Parathyroid adenoma (tissue), 2 donors: Measurements from ENCODE around the gene HRAS.
A peak's percentile ranks its signal among the peaks of the same experiment; 100 is the strongest.

ENCODE experiments used
- H2AFZ ChIP-seq: fragments of 300-600 bp; sonication (generic); one replicate; pipeline ENCODE4 v1.7.0; 2017; ENCODE audit warnings: antibody characterized with exemption, mild to moderate bottlenecking
- H3K27ac ChIP-seq: fragments of 300-600 bp; sonication (generic); one replicate; pipeline ENCODE4 v1.7.0; 2017
- H3K27me3 ChIP-seq: fragments of 300-600 bp; sonication (generic); one replicate; pipeline ENCODE4 v1.7.0; 2017; ENCODE audit warnings: low read length; ENCODE audit not compliant: control insufficient read depth, insufficient read depth
- H3K36me3 ChIP-seq: fragments of 300-600 bp; sonication (generic); one replicate; pipeline ENCODE4 v1.7.0; 2017; ENCODE audit warnings: low read length; ENCODE audit not compliant: control insufficient read depth, insufficient read depth
- H3K4me1 ChIP-seq: fragments of 300-600 bp; sonication (generic); one replicate; pipeline ENCODE4 v1.7.0; 2017; ENCODE audit warnings: control low read depth
- H3K4me2 ChIP-seq: fragments of 300-600 bp; sonication (generic); one replicate; pipeline ENCODE4 v1.7.0; 2017; ENCODE audit warnings: low read length
- H3K4me3 ChIP-seq: fragments of 300-600 bp; sonication (generic); one replicate; pipeline ENCODE4 v1.7.0; 2017; ENCODE audit warnings: low read depth, low read length
- H3K79me2 ChIP-seq: fragments of 300-600 bp; sonication (generic); one replicate; pipeline ENCODE4 v1.7.0; 2017; ENCODE audit warnings: control low read depth
- H3K9ac ChIP-seq: fragments of 300-600 bp; sonication (generic); one replicate; pipeline ENCODE4 v1.7.0; 2017; ENCODE audit warnings: mild to moderate bottlenecking
- H3K9me3 ChIP-seq: fragments of 300-600 bp; sonication (generic); one replicate; pipeline ENCODE4 v1.7.0; 2017; ENCODE audit warnings: low read length; ENCODE audit not compliant: control insufficient read depth
- TF ChIP-seq, protein P1 (sequence below): fragments of 300-600 bp; sonication (generic); IDR thresholded peaks from one replicate; pipeline ENCODE4 v1.7.0; 2017; ENCODE audit warnings: antibody characterized with exemption, mild to moderate bottlenecking
- donor health status: primary hyperparathyroidism.

HRAS gene

DNA sequence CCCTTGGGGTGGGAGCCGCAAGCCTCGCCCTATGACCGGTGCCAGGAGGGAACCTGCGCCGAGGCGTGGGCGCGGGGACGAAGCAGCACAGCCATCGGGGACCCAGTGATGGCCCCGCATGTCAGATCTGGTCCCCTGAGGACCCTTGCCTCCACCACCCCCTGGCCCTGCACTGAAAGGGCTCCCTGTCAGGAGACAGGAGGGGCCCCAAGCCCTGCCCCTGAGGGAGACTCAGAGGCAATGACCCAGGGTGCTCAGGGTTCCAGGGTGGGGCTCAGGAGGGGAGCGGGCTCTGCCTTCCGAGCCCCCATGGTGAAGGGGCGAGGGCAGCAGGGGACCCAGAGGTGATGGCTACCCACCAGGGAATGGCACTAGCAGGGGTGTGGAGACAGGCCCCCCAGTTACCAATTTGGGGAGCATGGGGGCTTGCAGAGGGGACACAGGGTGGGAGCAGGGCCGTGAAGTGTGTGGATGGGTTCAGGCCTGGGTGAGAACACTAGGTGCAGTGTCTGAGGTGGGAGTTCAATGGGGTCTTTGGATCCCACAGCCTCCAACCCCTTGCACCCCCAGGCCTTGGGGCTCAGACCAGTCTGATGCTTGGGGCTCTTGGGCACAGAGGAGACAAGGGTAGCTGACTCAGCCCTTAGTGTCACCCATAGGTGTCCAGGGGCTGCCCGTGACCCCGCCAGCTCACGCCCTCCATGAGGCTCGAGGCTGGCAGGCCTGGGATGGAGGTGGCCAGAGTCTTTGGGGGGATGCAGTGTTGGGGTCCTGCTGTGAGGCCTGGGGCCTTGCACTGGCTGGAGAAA is 2.5 kb upstream of the HRAS start:
- no peaks in the 10 kb centered on the region for H3K79me2 ChIP-seq
- H3K4me3 ChIP-seq = peak overlapping the region; percentile 53
- H3K27me3 ChIP-seq = no peaks in the 10 kb centered on the region
- H2AFZ ChIP-seq = peak overlapping the region; percentile 83
- peak overlapping the region; percentile 76 for H3K4me2 ChIP-seq
- H3K9me3 ChIP-seq = no peaks in the 10 kb centered on the region
- H3K36me3 ChIP-seq = no peaks in the 10 kb centered on the region
- TF ChIP-seq, protein P1, sequence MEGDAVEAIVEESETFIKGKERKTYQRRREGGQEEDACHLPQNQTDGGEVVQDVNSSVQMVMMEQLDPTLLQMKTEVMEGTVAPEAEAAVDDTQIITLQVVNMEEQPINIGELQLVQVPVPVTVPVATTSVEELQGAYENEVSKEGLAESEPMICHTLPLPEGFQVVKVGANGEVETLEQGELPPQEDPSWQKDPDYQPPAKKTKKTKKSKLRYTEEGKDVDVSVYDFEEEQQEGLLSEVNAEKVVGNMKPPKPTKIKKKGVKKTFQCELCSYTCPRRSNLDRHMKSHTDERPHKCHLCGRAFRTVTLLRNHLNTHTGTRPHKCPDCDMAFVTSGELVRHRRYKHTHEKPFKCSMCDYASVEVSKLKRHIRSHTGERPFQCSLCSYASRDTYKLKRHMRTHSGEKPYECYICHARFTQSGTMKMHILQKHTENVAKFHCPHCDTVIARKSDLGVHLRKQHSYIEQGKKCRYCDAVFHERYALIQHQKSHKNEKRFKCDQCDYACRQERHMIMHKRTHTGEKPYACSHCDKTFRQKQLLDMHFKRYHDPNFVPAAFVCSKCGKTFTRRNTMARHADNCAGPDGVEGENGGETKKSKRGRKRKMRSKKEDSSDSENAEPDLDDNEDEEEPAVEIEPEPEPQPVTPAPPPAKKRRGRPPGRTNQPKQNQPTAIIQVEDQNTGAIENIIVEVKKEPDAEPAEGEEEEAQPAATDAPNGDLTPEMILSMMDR = no peak
- H3K9ac ChIP-seq = no peak overlapping the region
- H3K4me1 ChIP-seq = no peaks in the 10 kb centered on the region
- H3K27ac ChIP-seq = peak overlapping the region; percentile 62

DNA sequence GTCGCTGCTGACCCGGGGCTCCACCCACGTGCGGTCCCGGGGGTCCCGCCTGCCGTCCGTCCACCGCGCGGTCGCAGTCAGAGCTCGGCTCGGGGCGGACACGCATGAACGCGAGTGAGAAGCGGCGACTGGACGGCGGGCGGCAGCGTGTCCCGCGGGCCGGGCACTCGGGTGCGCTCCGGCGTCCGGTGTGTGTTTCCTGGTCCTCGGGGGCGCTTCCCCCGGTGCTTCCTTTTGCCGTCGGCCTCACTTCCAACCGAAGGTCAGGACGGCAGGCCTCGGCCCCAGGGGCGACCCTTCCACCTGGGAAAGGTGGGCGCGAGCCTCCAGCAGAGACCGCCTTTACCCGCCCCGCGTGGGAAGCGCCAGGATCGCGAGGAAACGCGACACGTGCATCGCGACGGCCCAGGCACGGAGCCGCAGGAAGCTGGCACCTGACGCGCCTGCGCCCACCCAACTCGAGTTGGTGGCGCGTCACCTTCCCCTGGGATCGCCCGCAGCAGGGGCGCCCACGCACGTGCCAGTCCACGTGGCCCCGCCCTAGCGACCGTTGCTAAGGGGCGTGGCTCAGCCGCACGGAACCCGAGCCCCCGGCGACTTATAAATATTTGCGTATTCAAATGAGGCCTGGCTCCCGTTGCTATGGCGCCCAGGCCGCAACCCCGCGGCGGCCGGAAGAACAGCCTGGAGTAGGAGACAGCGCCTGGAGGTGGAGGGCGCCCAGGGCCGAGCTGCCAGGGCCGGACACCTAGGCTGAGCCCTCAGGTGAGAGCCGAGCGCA is 1.7 kb upstream of the HRAS start, which contains the start of gene LRRC56:
TSS of gene LRRC56 (plus strand) at position 687 of the 781 bp plus-strand sequence. CDS start 3,158 bp downstream, outside the sequence.
- Histone ChIP-seq H3K36me3 (no peaks in the 10 kb centered on the region), H3K4me2 (peak within 1 kb of the TSS; percentile 76), H3K27me3 (no peaks in the 10 kb centered on the region), H3K9ac (no peak within 1 kb of the TSS), H3K79me2 (no peaks in the 10 kb centered on the region), H2AFZ (peak within 1 kb of the TSS; percentile 83), H3K9me3 (no peaks in the 10 kb centered on the region), H3K27ac (peak within 1 kb of the TSS; percentile 62), H3K4me3 (peak within 1 kb of the TSS; percentile 53), H3K4me1 (no peaks in the 10 kb centered on the region)
- TF ChIP-seq, protein P1 = no peak

DNA sequence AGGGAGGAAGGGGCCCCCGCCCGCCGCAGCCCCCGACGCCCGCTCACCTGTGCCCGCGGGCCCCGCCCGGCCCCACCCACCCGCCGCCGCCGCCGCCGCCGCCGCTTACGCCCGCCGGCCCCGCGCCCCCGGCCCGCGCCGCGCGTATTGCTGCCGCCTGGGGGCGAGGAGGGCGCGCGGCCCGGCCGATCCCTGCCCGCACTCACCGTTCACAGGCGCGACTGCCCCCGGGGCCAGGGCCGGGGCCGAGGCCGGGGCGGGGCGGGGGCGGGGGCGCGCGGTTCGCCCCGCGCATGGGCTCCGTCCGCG is 212 bp downstream of the HRAS start:
- no peaks in the 10 kb centered on the region for H3K36me3 ChIP-seq
- H3K27ac ChIP-seq = no peak overlapping the region
- H3K4me1 ChIP-seq = no peaks in the 10 kb centered on the region
- H3K4me3 ChIP-seq = no peak overlapping the region
- no peaks in the 10 kb centered on the region for H3K79me2 ChIP-seq
- no peak overlapping the region for H3K4me2 ChIP-seq
- H3K9ac ChIP-seq = no peak overlapping the region
- no peaks in the 10 kb centered on the region for H3K9me3 ChIP-seq
- TF ChIP-seq, protein P1 = no peak
- no peaks in the 10 kb centered on the region for H3K27me3 ChIP-seq
- H2AFZ ChIP-seq = no peak overlapping the region

- Histone ChIP-seq H3K27ac (peak overlapping the region; percentile 49), H3K9me3 (no peaks in the 10 kb centered on the region), H3K4me1 (no peaks in the 10 kb centered on the region), H3K79me2 (no peaks in the 10 kb centered on the region), H3K9ac (no peak overlapping the region), H3K4me3 (peak overlapping the region; percentile 58), H3K27me3 (no peaks in the 10 kb centered on the region), H2AFZ (peak overlapping the region; percentile 25), H3K36me3 (no peaks in the 10 kb centered on the region), H3K4me2 (peak overlapping the region; percentile 62)
- TF ChIP-seq, protein P1 = no peak
Observed at GRCh38 chr11:534396-535209, 773 bp downstream of the HRAS start.
